Mesothelial cell of epicardium (in vitro differentiated cells): ENCODE results near the gene AIDA. TPM values are rescaled to one million over a fixed set of nuclear protein-coding genes. Genes with fewer than 3 reads are reported as not detected.

Source experiments
- DNase-seq, 2 experiments: peaks; one replicate each; pipeline ENCODE4 v3.0.0; 2021; ENCODE audit warnings: low spot score in 2 of 2; ENCODE audit not compliant: unreplicated experiment in 2 of 2
- H3K27ac Mint-ChIP-seq: 2 replicates; pipeline ENCODE4 v1.8.0; 2021; ENCODE audit warnings: mixed read lengths
- H3K27me3 Mint-ChIP-seq: 2 replicates; pipeline ENCODE4 v1.8.0; 2021; ENCODE audit warnings: low read depth, mixed read lengths
- H3K36me3 Mint-ChIP-seq: 2 replicates; pipeline ENCODE4 v1.8.0; 2021; ENCODE audit warnings: mixed read lengths
- H3K4me1 Mint-ChIP-seq: 2 replicates; pipeline ENCODE4 v1.8.0; 2021; ENCODE audit warnings: mixed read lengths
- H3K4me3 Mint-ChIP-seq: 2 replicates; pipeline ENCODE4 v1.8.0; 2021; ENCODE audit warnings: mild to moderate bottlenecking, moderate library complexity, mixed read lengths
- H3K9me3 Mint-ChIP-seq: 2 replicates; pipeline ENCODE4 v1.8.0; 2021; ENCODE audit warnings: mixed read lengths
- CTCF ChIP-seq: fragments of 200-600 bp; sonication (generic); IDR thresholded peaks from one replicate; pipeline ENCODE4 v1.5.0; 2021; ENCODE audit warnings: antibody characterized with exemption; ENCODE audit not compliant: unreplicated experiment
- total RNA-seq: library from RNA; stranded (reverse); gene quantifications from 3 replicates; pipeline ENCODE4 v1.2.1, GENCODE V29; 2021

The AIDA gene
- total RNA-seq, 1 donor from 2014 or later: 38.6 TPM

DNA sequence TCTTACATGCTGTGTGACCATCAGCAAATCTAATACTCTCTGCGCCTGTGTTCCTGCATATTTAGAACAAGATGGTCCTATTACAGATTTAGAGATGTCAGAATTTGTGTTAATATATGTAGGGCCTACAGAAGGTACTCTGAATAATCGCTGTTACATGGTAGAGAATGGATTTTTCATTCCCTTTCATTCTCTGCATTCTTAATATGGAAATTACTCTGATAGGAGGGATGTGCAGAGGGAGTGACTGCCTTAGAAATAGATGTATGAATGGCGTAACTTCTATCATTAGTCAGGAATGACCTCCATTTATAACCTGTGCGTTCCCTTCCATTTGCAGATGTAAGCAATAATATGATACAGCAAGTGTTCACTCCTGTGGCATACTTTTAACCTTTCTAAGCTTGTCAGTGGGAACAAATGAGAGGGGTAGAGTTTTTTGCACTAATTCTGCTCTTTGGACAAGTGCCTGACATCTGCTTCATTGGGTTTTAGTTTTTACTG, 48.8 kb downstream of the AIDA start:
- Mint-ChIP-seq H3K4me1 (no peaks in the 10 kb centered on the region), H3K4me3 (no peak overlapping the region), H3K9me3 (no peaks in the 10 kb centered on the region), H3K36me3 (peaks cover 33% of the 10 kb centered on the region), H3K27ac (no peak overlapping the region), H3K27me3 (no peaks in the 10 kb centered on the region)
- DNase-seq: no peak
- no peak for TF ChIP-seq CTCF

DNA sequence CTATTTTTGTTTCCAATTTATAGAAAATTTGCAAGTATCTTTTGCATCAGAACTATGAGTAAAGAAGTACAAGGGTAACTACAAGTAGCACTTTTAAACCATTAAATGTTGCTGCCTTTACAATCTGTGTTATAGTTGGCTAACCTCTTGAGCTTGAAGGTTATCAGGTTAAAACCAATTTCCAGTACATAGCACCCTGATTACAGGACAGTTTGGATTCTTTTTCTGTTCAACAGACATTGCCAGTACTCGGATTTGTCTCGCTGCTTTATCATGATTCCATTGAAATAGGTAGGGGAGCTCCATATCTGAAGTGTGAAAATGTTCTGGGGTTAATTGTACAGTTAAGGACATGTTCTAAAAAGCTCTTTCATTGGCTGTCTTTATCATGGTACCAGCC, 54.4 kb downstream of the AIDA start:
- Mint-ChIP-seq H3K4me3 (no peak overlapping the region), H3K36me3 (peaks cover 55% of the 10 kb centered on the region), H3K9me3 (no peaks in the 10 kb centered on the region), H3K27ac (no peak overlapping the region), H3K4me1 (no peaks in the 10 kb centered on the region), H3K27me3 (no peaks in the 10 kb centered on the region)
- DNase-seq: no peak
- no peak for TF ChIP-seq CTCF

- no peaks in the 10 kb centered on the region for H3K4me1 Mint-ChIP-seq
- H3K27ac Mint-ChIP-seq: no peak overlapping the region
- no peak for DNase-seq
- no peak overlapping the region for H3K4me3 Mint-ChIP-seq
- H3K27me3 Mint-ChIP-seq: no peaks in the 10 kb centered on the region
- H3K36me3 Mint-ChIP-seq: peaks cover 60% of the 10 kb centered on the region
- TF ChIP-seq CTCF: no peak
- no peaks in the 10 kb centered on the region for H3K9me3 Mint-ChIP-seq
These were observed 55.7 kb downstream of the AIDA start for GRCh38 chr1:222656391-222657155.

DNA sequence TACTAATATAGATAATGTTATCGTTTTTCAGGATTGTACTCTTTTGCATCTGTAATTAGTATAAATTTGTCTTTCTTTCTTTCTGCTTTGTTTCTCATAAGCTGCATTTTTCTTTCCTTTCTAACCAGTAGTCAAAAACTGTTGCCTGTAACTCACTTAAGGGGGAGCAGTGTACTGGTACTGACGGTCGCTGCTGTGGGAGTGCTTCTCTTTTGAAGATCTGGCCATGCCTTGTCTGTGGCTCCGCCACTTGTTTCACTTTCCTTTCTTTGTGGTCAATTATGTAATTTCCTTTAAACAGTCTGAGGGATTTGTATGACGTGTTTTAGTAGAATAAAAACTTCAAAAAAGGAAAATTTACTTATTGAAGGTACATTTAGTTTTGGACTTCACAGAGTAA, 57.4 kb downstream of the AIDA start:
- no peaks in the 10 kb centered on the region for H3K4me1 Mint-ChIP-seq
- H3K36me3 Mint-ChIP-seq: peaks cover 59% of the 10 kb centered on the region
- no peaks in the 10 kb centered on the region for H3K27me3 Mint-ChIP-seq
- H3K27ac Mint-ChIP-seq: no peak overlapping the region
- no peak overlapping the region for H3K4me3 Mint-ChIP-seq
- no peak for TF ChIP-seq CTCF
- no peaks in the 10 kb centered on the region for H3K9me3 Mint-ChIP-seq
- DNase-seq: no peak

DNA sequence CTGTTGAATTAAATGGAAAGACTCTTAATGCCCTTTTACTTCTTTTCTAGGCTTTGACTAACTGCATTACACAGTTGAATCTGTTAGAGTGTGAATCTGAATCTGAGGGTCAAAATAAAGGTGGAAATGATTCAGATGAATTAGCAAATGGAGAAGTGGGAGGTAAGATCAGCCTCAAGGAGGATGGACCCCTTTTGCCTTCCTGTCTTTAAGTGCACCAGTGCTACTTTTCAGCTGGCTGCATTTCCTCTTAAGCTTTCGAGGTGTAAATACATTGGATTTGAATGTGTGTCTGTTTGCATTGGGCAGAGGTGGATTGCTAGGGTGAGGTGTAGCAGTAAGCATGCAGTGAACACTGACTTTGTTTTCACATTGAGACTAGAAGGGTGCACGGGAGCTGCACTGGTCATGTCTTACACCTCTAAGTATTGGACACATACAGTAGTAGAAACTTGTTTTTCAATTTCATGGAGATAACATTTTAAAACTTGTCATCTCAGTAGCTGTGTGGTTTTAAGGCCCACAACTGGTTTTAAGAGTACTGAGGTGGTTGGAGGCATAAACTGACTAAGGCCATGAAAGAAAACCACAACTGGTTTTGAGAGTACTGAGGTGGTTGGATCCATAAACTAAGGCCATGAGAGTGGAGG, 59.0 kb downstream of the AIDA start:
- H3K27me3 Mint-ChIP-seq: no peaks in the 10 kb centered on the region
- H3K4me1 Mint-ChIP-seq: no peaks in the 10 kb centered on the region
- H3K9me3 Mint-ChIP-seq: no peaks in the 10 kb centered on the region
- peaks cover 54% of the 10 kb centered on the region for H3K36me3 Mint-ChIP-seq
- H3K4me3 Mint-ChIP-seq: no peak overlapping the region
- no peak for TF ChIP-seq CTCF
- DNase-seq: no peak
- H3K27ac Mint-ChIP-seq: no peak overlapping the region
